IPS-18c (cell line): Measurements from ENCODE around the gene FAM20B.
A peak's percentile ranks its signal among the peaks of the same experiment; 100 is the strongest.

ENCODE experiments used
- H3K4me3 ChIP-seq: 2 replicates; pipeline ENCODE4 v1.7.0; 2013; ENCODE audit warnings: low read depth, mild to moderate bottlenecking, low read length, moderate library complexity; ENCODE audit not compliant: insufficient read depth
- H3K9me3 ChIP-seq: one replicate; pipeline ENCODE4 v1.6.1; 2013; ENCODE audit warnings: mild to moderate bottlenecking, low read length, moderate library complexity; ENCODE audit not compliant: control insufficient read depth, insufficient read depth

The FAM20B gene

DNA sequence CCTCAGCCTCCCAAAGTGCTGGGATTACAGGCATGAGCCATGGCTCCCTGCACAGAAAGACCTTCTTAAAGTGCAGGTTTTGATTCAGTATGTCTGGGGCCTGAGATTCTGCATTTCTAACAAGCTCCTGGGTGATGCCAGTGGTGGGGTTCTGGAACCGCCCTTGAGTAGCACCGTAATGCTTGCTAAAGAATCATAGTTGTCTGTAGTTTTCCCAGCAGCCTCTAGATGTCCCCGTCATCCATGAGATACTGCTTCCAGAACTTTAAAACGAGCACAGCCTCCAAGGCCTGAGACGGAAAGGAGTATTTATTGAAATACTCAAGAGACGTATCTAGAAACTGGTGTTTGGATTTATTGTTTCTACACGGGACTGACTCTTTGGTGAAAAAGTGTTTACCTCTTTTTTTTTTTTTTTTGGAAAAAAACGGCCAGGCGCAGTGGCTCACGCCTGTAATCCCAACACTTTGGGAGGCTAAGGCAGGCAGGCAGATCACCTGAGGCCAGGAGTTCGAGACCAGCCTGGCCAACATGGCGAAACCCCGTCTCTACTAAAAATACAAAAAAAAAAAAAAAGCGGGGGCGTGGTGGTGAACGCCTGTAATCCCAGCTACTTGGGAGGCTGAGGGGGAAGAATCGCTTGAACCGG is 53.5 kb downstream of the FAM20B start:
- Histone ChIP-seq H3K9me3 (no peaks in the 10 kb centered on the region), H3K4me3 (no peak overlapping the region)

DNA sequence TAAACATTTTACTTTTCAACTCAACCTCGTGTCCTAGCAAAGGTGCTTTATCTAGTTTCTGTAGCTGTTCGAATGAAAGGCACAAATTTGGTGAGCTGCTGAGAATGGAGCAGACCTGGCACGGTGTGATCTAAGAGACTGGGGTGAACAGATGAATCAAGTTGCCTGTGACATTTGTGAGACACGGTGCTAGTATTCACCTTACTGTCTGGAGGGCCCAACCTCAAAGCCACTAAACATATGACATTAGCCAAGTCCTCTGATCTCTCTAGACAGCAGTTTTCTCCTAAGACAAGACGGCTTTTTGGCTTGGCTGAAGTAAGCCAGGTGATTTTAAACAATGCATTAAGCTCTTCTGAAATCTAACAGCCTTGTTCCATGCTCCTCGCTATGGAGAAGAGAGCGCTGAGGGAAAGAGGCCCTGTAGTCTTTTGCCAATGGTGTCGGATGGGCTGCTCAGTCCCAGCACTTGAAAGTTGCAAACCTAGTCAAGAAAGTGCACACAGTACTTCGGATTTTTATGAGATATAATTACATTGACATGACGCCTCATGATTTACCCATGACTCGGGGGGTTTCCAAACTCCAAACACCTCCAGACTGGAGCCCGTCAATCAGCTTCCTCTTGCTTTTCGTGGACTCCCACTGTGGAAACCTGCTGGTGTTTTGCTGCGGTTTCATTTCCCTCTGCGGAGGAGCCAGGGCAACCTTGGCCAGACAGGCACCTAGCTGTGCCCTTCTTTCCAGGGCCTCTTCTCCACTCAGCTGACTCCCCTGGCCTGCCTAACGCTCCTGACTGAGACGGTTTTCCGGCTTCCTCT is 55.4 kb downstream of the FAM20B start:
- Histone ChIP-seq H3K4me3 (peak overlapping the region; percentile 84; the same call in 1 of the 2 replicates), H3K9me3 (no peaks in the 10 kb centered on the region)

DNA sequence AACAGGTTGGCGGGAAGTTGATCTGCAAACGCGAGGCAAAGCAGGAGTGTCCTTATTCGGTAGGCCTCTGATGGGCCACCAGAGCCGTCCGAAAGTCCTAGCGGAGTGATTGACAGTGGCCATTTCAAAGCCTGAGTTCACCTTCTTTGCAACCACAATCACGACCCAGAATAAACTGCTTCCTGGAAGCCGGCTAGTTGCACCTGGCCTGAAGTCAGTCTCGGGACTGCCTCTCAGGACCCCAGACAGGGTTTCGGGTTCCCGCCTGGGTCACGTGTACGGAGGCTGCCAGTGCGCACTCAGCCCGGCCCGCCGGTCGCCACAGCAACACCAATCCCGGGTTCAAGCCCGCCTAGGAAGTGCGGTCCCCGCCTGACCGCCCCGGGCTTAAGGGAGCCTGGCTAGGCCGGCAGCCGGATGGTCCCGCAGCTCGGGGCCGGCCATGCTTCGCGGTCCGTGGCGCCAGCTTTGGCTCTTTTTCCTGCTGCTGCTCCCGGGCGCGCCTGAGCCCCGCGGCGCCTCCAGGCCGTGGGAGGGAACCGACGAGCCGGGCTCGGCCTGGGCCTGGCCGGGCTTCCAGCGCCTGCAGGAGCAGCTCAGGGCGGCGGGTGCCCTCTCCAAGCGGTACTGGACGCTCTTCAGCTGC is 56.1 kb downstream of the FAM20B start, which contains the start of gene TOR3A:
Gene TOR3A, plus strand, starts transcription at position 384 of the 646 bp plus-strand sequence. Its CDS starts 59 bp downstream, at position 443.
- H3K9me3 ChIP-seq = no peaks in the 10 kb centered on the region
- H3K4me3 ChIP-seq = peak within 1 kb of the TSS; percentile 84

DNA sequence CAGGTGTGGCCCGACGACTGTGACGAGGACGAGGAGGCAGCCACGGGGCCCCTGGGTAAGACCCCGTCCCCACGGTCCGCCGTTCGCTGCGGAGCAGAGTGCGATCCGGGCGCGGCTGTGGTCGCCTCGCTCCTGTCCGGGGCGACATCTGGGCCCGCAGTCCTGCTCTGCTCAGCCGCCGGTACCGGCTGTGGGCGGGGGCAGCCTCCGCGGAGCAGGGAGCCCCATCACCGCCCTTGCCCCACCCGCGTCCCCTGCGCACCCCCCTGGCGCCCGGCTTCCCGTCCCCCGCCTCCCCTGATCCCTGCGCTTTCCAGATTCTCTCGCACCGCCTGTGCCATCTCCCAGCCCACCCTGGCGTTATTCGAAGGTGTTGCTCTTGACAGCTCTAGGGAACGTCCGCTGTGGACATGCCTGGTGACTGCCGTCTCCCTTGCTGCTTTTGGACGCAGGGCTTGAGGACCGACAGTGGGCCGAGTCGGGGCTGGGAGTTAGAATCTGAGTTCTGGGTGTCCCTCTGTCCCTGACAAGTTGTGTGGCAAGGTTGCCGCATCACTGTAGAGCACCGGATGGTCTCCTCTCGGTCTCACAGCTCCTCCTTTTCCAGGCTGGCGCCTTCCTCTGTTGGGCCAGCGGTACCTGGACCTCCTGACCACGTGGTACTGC is 56.8 kb downstream of the FAM20B start:
- no peaks in the 10 kb centered on the region for H3K9me3 ChIP-seq

DNA sequence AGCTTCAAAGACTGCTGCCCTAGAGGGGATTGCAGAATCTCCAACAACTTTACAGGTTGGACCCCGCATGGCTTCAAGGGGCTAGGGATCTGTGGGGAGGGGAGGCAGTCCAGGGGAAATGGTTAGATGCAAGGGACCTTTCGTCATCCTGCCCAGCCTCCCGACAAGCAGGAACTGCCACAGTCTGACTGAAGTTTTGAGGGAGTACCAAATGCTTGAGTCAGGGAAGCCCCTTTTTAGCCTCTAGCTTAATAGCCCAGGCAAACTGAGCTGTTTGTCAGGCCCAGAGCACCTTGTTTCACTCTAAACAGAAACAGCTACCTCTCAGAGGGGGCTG is 57.3 kb downstream of the FAM20B start:
- H3K4me3 ChIP-seq = peak overlapping the region; percentile 84
- H3K9me3 ChIP-seq = peaks cover 2% of the 10 kb centered on the region

More for the DNA sequence above, 56.8 kb downstream of the FAM20B start:
- H3K4me3 ChIP-seq = peak overlapping the region; percentile 84

DNA sequence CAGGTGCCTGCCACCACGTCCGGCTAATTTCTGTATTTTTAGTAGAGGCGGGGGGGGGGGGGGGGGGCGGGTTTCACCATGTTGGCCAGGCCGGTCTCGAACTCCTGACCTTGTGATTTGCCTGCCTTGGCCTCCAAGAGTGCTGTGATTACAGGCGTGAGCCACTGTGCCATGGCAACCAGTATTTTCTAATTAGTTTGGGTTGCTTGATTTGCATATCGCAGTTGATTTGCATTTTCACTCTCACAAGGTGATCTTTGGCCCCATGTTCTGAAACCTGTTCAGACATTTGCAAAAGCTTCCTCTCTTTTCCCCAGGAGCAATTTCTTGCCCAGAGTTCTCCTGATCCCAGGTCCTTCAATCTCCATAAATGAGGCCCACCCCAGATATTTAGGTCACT is 57.8 kb downstream of the FAM20B start:
- H3K4me3 ChIP-seq = no peak overlapping the region

DNA sequence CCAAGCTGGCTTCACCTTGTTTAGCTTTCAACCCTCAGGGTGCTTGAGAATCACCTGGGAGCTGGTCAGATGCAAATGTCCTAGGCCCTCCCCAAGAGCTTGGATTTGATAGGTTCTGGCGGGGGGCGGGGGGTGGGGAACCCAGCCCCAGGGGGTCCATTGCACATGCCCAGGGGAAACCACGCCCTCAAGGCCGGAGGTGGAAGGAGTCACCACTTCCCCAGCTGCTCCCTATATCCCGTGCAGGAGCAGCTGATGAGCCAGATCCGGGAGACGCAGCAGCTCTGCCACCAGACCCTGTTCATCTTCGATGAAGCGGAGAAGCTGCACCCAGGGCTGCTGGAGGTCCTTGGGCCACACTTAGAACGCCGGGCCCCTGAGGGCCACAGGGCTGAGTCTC is 62.0 kb downstream of the FAM20B start:
- Histone ChIP-seq H3K9me3 (peaks cover 2% of the 10 kb centered on the region), H3K4me3 (peak overlapping the region; percentile 52; the same call in 1 of the 2 replicates)

More for the DNA sequence above, 57.8 kb downstream of the FAM20B start:
- peaks cover 2% of the 10 kb centered on the region for H3K9me3 ChIP-seq

DNA sequence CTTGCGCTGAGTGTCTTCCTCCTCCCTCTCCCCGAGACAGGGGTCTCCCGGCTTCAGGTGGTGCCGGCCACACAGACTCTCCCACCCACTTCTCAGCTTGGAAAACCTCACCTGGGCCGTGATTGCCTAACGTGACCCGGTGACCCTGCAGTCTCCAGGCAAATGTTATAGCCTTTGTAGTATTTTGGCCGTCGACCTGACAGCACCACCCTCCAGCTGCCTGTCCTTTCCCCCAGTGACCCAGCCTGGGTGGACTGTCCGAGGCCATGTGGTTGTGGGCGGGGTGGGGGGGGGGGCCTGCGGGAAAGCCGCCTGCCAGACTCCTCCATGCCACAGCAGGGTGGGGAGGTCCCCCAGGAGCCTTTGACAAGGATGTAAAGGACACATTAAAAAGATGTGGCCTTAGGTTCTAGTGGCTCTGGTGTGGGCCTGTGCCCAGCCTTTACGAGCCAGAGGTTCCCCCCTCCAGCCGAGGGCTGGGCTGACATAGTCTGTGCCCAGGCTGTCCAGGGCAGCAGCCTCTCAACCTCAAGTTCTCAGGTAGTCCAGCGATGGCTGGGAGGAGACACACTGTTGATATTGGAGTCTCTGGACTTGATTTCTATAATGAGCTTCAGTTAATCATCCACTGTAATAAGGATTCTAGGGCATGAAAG is 64.3 kb downstream of the FAM20B start:
- H3K9me3 ChIP-seq = peaks cover 2% of the 10 kb centered on the region
- no peak overlapping the region for H3K4me3 ChIP-seq

DNA sequence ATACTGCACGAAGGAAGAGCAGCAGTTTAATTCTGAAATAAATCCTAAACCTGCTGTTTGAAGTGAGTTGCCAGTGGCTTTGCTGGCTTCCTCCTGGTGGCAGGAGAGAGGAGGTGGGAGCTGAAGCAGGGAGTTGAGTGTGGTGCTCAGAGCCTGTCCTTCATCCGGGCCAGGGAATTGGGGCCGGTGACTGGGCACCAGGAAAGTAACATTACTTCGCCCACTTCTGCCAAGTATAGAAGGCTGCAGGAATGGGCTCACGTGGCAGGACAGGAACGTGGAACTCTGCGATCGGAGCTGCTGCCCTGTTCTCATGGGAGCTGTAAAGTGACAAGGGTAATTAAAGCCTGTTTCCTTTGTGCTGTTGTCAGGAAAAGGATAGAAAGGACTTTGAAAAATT is 64.8 kb downstream of the FAM20B start:
- no peak overlapping the region for H3K4me3 ChIP-seq
- peaks cover 2% of the 10 kb centered on the region for H3K9me3 ChIP-seq

DNA sequence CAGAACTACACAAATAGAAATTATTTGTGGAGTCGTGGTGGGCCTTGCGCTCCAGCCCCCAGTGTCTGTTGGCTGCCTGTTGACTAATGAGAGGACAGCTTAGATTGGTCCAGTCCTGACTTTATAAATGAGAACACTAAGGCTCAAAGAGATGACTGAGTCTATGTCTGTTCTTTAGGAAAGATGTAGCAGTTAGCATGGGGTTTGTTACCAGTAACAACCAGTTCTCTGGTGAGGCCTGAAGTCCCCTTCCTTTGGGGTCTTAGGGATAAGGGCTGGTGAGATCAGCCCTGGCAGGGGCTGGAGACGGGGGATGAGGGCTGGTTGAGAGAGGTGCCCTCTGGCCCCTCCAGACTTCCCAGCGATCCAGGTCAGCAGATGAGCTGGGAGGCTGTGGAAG is 65.2 kb downstream of the FAM20B start:
- Histone ChIP-seq H3K9me3 (peaks cover 2% of the 10 kb centered on the region), H3K4me3 (no peak overlapping the region)

DNA sequence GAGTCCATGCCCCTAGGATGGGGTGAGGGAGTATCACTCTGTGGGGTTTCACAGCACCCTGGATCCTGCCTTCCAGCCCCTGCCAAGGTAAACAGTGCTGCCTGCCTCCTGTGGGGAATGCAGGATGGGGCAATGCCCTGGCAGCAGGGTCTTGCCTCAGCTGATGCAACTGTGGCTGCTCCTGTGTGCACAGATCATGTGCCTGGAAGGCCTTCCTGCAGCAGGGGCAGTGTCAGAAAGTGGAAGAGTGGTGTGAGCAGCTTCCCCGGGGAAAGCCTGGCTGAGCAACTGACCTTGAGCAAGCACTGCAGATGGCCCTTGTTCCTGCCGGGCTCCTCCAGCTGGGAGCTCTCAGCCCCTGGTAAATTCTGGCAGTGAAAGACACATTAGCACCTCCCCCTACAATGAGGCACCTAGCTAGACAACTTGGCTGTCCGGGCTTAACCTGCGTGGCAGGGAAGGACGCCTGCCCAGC is 66.0 kb downstream of the FAM20B start:
- no peak overlapping the region for H3K4me3 ChIP-seq
- H3K9me3 ChIP-seq = peaks cover 2% of the 10 kb centered on the region

DNA sequence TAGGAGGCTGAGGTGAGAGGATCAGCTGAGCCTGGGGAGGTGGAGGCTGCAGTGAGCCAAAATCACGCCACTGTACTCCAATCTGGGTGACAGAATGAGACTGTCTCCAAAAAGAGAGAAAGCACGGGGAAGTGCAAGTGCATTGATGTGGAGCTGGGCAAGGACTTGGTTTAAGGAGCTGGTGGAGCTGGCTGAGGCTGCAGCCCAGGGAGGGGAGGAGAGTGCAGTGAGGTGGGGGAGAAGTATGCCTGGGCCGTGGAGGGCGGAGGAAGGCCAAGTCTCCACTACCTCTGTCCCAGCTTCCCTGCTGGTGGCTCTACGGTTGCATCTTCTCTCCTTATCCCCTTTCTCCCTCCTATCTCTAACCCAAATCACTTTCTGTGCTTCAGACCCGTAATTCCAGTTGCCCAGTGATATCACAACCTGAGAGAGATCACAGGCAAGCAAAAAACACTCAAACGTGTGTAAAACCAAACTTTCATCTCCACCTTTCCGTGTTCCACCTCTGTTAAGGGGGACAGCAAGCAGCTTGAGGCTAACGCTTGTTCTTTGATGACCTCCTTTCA is 67.3 kb downstream of the FAM20B start:
- H3K9me3 ChIP-seq = no peaks in the 10 kb centered on the region
- no peak overlapping the region for H3K4me3 ChIP-seq

DNA sequence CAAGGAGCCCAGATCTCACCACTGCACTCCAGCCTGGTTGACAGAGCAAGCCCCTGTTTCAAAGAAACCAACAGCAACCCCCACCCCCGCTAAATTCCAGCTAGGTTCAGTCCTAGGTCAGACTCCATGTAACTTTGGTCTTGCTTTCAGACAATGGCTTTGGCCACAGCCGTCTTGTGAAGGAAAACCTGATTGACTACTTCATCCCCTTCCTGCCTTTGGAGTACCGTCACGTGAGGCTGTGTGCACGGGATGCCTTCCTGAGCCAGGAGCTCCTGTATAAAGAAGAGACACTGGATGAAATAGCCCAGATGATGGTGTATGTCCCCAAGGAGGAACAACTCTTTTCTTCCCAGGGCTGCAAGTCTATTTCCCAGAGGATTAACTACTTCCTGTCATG is 69.1 kb downstream of the FAM20B start:
- Histone ChIP-seq H3K4me3 (no peak overlapping the region), H3K9me3 (no peaks in the 10 kb centered on the region)

DNA sequence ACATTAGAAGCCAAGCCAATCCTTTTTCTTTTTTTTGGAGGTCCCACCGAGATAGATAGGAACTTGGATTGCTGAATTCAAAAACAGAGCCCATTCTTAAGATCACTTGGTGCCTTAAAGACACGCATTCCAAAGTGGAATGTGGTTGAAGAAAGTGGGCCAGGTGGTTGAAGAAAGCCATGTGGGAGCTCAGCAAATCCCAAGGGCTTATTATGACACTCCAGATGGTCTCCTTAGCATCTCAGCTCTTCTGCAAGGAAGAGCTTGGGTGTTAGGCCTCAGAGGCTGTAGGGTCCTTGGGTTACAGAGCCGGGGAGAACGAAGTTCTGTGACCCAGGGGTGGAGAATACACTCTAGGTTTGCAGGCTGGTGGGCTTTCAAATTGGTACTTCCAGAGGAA is 69.7 kb downstream of the FAM20B start:
- no peak overlapping the region for H3K4me3 ChIP-seq
- H3K9me3 ChIP-seq = no peaks in the 10 kb centered on the region

DNA sequence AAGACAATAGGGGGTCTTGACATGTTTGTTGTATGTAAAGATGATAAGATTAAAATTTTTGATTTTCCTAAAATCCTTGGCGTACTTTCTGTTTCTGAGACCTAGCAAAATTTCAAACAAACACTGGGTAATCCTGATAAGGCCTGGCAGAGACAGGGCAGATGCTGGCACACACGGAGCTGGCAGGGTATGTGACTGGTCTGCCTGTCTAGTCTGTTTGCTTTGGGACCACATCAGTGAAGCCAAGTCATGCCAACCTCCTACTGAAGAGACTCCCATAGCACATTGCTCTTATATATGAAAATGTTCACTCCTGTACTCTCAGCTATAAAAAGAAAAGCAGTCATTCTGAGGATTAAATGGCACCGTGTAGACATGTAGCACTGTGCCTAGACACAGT is 70.2 kb downstream of the FAM20B start:
- no peaks in the 10 kb centered on the region for H3K9me3 ChIP-seq
- no peak overlapping the region for H3K4me3 ChIP-seq

DNA sequence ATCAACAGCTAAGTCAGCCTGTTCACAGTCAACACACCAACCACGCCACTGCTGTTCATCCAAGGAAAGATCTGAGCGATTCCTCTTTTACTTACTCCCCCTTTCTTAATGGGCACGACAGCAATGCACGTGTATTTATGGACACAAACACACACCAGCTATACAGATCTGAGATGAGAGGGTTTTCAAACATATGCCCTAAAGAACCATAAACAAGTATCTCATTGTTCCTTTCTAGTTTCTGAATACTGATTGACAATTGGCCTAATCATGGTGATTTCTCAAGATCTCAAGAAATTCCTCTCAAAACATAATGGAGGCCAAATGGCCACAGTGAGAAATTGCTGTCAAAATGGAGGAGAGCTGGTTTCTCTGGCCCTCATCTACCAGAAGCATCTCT is 74.2 kb downstream of the FAM20B start:
- Histone ChIP-seq H3K4me3 (no peak overlapping the region), H3K9me3 (no peaks in the 10 kb centered on the region)

DNA sequence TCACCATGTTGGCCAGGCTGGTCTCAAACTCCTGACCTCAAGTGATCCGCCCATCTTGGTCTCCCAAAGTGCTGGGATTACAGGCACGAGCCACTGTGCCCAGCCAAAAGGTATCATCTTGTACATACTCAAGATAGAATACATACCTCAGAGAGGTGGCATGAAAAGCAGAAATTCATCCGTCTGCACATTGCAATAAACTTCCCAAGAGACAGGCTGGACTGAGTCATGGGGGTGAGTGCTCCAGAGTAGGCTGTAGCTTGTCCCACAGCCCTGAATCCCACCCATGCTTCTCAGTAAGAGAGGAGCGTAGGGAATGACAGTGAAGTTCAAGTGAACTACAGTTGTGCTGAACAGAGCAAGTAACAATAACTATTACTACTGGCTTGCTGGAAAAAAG is 75.9 kb downstream of the FAM20B start:
- Histone ChIP-seq H3K4me3 (no peak overlapping the region), H3K9me3 (no peaks in the 10 kb centered on the region)
